SU-DHL-6 (cell line): ENCODE measurements around the gene MERTK.

Source experiments
- CTCF ChIP-seq: fragments of 200-600 bp; sonication (generic); IDR thresholded peaks from one replicate; pipeline ENCODE4 v1.5.1; 2017; ENCODE audit warnings: antibody characterized with exemption, mild to moderate bottlenecking, low read length, moderate library complexity; ENCODE audit not compliant: insufficient read depth, poor library complexity, severe bottlenecking
- EZH2phosphoT487 ChIP-seq: fragments of 200-600 bp; sonication (generic), shearing (Covaris generic); conservative IDR thresholded peaks from 2 replicates; pipeline ENCODE4 v1.6.1; 2018; ENCODE audit warnings: mild to moderate bottlenecking, antibody characterized with exemption, low read length, moderate library complexity, mixed read lengths

DNA sequence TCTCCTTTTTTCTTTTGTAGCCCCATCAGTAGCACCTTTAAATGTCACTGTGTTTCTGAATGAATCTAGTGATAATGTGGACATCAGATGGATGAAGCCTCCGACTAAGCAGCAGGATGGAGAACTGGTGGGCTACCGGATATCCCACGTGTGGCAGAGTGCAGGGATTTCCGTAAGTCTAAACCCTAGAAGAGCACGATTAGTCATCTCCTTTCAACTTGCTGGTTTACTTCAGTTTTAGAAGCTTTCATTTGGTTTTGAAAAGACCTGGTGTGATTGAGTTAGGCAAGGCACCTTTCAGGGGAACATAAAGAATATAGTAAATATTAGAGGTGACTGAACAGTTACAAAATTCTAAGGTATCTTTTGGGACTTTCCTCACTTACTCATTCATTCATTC lies 84.4 kb downstream of the MERTK start:
- TF ChIP-seq CTCF (no peak), EZH2phosphoT487 (no peak)
